Rectal smooth muscle tissue (tissue), 1 donor: ENCODE data around the gene PPP6R1.

Experiments
- H3K27ac ChIP-seq: one replicate; pipeline ENCODE4 v1.7.0; 2013; ENCODE audit warnings: low read depth, low read length, inconsistent platforms
- H3K27me3 ChIP-seq: one replicate; pipeline ENCODE4 v1.7.0; 2013; ENCODE audit warnings: low read length; ENCODE audit not compliant: control insufficient read depth, insufficient read depth
- H3K36me3 ChIP-seq: one replicate; pipeline ENCODE4 v1.7.0; 2013; ENCODE audit warnings: low read length; ENCODE audit not compliant: control insufficient read depth, insufficient read depth
- H3K4me1 ChIP-seq: one replicate; pipeline ENCODE4 v1.7.0; 2013; ENCODE audit warnings: low read length; ENCODE audit not compliant: control insufficient read depth, insufficient read depth
- H3K4me3 ChIP-seq: one replicate; pipeline ENCODE4 v1.7.0; 2013; ENCODE audit warnings: low read length
- H3K9ac ChIP-seq: one replicate; pipeline ENCODE4 v1.7.0; 2013; ENCODE audit warnings: low read length

PPP6R1 gene

GRCh38 chr19:55193481-55193880, 65.3 kb downstream of the PPP6R1 start:
- H3K4me1 ChIP-seq: no peaks in the 10 kb centered on the region

GRCh38 chr19:55189403-55189835, 69.4 kb downstream of the PPP6R1 start:
- H3K9ac ChIP-seq: no peak overlapping the region
- no peak overlapping the region for H3K4me3 ChIP-seq
- no peaks in the 10 kb centered on the region for H3K4me1 ChIP-seq
- no peak overlapping the region for H3K27ac ChIP-seq
- H3K27me3 ChIP-seq: no peaks in the 10 kb centered on the region
- no peaks in the 10 kb centered on the region for H3K36me3 ChIP-seq

More at GRCh38 chr19:55193481-55193880, 65.3 kb downstream of the PPP6R1 start:
- H3K27me3 ChIP-seq: no peaks in the 10 kb centered on the region
- no peak overlapping the region for H3K9ac ChIP-seq
- no peak overlapping the region for H3K27ac ChIP-seq
- H3K36me3 ChIP-seq: no peaks in the 10 kb centered on the region
- no peak overlapping the region for H3K4me3 ChIP-seq

GRCh38 chr19:55188625-55189024, 70.2 kb downstream of the PPP6R1 start:
- Histone ChIP-seq H3K9ac (no peak overlapping the region), H3K4me1 (no peaks in the 10 kb centered on the region), H3K27ac (no peak overlapping the region)

GRCh38 chr19:55186080-55186479, 72.7 kb downstream of the PPP6R1 start:
- Histone ChIP-seq H3K4me1 (no peaks in the 10 kb centered on the region), H3K9ac (no peak overlapping the region), H3K27me3 (peaks cover 5% of the 10 kb centered on the region), H3K4me3 (no peak overlapping the region), H3K36me3 (no peaks in the 10 kb centered on the region), H3K27ac (no peak overlapping the region)

More at GRCh38 chr19:55188625-55189024, 70.2 kb downstream of the PPP6R1 start:
- Histone ChIP-seq H3K27me3 (no peaks in the 10 kb centered on the region), H3K4me3 (no peak overlapping the region), H3K36me3 (no peaks in the 10 kb centered on the region)

GRCh38 chr19:55181740-55182139, 77.1 kb downstream of the PPP6R1 start:
- H3K9ac ChIP-seq: no peak overlapping the region
- H3K36me3 ChIP-seq: no peaks in the 10 kb centered on the region
- no peak overlapping the region for H3K27ac ChIP-seq
- H3K4me1 ChIP-seq: no peaks in the 10 kb centered on the region
- peaks cover 29% of the 10 kb centered on the region for H3K27me3 ChIP-seq
- H3K4me3 ChIP-seq: no peak overlapping the region
